Fibroblast of mammary gland (primary cell): ENCODE data around the gene IL22.
"Not testable (repeated sequence)": the region's sequence is repeated elsewhere in the genome, so short reads cannot be mapped to it uniquely, and the experiment has no call there.

Experiments used
- DNase-seq: peaks from one replicate; pipeline ENCODE4 v3.0.0-alpha.2; 2010; ENCODE audit warnings: low read depth
- H3K4me3 ChIP-seq: 2 replicates; pipeline ENCODE4 v1.5.1; 2011; ENCODE audit warnings: low read depth, mild to moderate bottlenecking, low read length, moderate library complexity; ENCODE audit not compliant: control insufficient read depth
- CTCF ChIP-seq: conservative IDR thresholded peaks from 2 replicates; pipeline ENCODE4 v1.5.1; 2011; ENCODE audit warnings: low read depth, low read length, inconsistent platforms; ENCODE audit not compliant: control insufficient read depth, insufficient read depth

The IL22 gene

GRCh38 chr12:68225576-68226476 lies 27.6 kb downstream of the IL22 start, which contains the start of gene IL26:
Gene IL26 (minus strand): TSS chr12:68225810. CDS start chr12:68225756, 54 bp downstream.
- no peak for TF ChIP-seq CTCF
- DNase-seq, result no peak
- no peak within 1 kb of the TSS for H3K4me3 ChIP-seq

DNA sequence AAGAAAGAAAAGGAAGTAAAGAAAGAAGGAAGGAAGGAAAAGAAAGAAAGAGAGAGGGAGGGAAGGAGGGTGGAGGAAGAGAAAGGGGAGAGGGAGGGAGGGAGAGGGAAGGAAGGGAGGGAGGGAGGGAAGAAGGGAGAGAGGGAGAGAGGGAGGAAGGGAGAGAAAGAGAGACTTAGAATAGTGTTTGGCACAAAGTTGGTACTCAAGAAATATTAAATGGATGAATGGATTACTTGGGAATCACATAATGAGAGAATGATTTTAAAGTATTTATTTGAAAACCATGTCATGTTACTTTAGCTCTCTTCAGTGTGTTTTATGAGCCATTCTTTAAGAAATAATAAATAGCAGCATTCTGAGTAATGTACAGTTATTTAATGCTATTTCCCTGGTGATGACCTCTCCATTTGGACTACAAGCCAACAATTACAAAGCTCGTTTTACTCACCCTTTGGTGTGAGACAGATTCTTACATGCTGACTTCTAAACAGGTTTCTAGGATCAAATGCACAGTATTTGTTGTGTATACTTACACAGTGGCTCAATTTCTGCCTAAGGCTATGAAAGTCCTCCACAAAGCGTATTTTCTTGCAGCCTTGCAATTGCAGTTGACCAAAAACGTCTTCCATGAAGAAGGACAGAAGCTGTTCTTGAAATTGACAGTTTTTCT lies 28.7 kb downstream of the IL22 start:
- DNase-seq, result peak; percentile 65
- TF ChIP-seq CTCF, result no peak
- no peak overlapping the region for H3K4me3 ChIP-seq

- peak; percentile 94 for TF ChIP-seq CTCF
- H3K4me3 ChIP-seq, result no peak overlapping the region
Measured at GRCh38 chr12:68223067-68223747, 30.2 kb downstream of the IL22 start.

GRCh38 chr12:68222326-68222725 lies 31.1 kb downstream of the IL22 start:
- DNase-seq, result peak; percentile 53
- peak overlapping the region; percentile 35 for H3K4me3 ChIP-seq
- no peak for TF ChIP-seq CTCF

More at GRCh38 chr12:68223067-68223747, 30.2 kb downstream of the IL22 start:
- peak; percentile 87 for DNase-seq

DNA sequence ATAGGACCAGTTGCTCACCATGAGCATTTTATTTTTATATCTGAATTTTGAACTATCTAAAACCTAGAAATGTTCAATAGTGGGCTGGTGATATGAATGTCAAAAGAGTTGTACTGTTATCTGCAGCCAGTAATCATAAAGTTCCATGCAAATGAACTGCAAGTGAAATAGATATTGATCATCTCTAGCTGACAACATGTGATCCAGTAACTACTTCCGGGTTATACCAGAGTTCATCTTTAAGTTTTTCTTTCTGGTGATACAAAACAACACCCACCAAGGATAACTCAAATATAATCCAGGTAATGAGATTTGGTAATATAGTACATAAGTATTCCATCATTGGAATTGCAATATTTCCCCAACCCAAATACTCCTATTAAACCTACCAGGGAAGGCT lies 31.9 kb downstream of the IL22 start:
- no peak for TF ChIP-seq CTCF

DNA sequence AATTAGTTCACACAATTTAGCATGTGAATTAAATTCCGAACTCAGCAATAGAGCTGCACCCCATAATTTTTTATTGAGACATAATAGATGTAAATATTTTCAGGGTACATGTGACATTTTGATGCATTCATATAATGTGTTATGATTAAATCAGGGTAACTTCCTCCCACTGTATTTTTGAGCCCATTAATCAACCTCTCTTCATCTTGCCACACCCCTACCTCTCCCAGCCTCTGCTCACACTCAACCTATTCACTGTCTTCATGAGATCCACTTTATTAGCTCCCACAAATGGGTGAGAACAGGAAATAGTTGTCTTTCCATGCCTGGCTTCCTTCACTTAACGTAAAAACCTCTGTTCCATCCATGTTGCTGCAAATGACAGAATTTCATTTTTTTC lies 42.5 kb downstream of the IL22 start:
- H3K4me3 ChIP-seq, result no peak overlapping the region
- no peak for DNase-seq
- TF ChIP-seq CTCF, result no peak

More for the DNA sequence above, 31.9 kb downstream of the IL22 start:
- no peak for DNase-seq
- no peak overlapping the region for H3K4me3 ChIP-seq

- H3K4me3 ChIP-seq, DNase-seq: not testable (repeated sequence)
Measured at GRCh38 chr12:68209048-68209728, 44.2 kb downstream of the IL22 start.
